Measurements from ENCODE around the gene RBP5. TPM values are rescaled to one million over a fixed set of nuclear protein-coding genes. Genes with fewer than 3 reads are reported as not detected.

RBP5 gene
- total RNA-seq, 1 experiment from 2014 or later = not detected

GRCh38 chr12:7099290-7099996 is 29.2 kb downstream of the RBP5 start:
- TF ChIP-seq EZH2 (IDR thresholded peaks at IDR 0.05; ENCODE audit: low read length, unreplicated experiment) (no peak), CTCF (conservative IDR thresholded peaks at IDR 0.05; ENCODE audit: low read depth, low read length) (no peak), EZH2phosphoT487 (IDR thresholded peaks at IDR 0.05; ENCODE audit: borderline replicate concordance, low read length) (no peak)
- no peaks in the 10 kb centered on the region for H3K4me1 ChIP-seq (ENCODE audit: insufficient read depth, low read length)
- no peak overlapping the region for H3K4me2 ChIP-seq (ENCODE audit: low read length)
- H3K9ac ChIP-seq (ENCODE audit: low read length) = no peak overlapping the region
- BruUV-seq (replicated peaks) = no TSS peak
- ATAC-seq = no peak
- H3K9me3 ChIP-seq (ENCODE audit: low read length) = no peaks in the 10 kb centered on the region
- no peaks in the 10 kb centered on the region for H3K36me3 ChIP-seq (ENCODE audit: low read depth, low read length)
- no peak overlapping the region for H3K27ac ChIP-seq (ENCODE audit: low read length)
- H3K79me2 ChIP-seq (ENCODE audit: low read length) = no peaks in the 10 kb centered on the region
- no peaks in the 10 kb centered on the region for H3K9me2 ChIP-seq (replicated peaks; ENCODE audit: low read length)
- ChIA-PET POLR2A (ENCODE audit: unreplicated experiment) (no interaction called here), CTCF (interaction anchor here (0.6 kb wide), 2 partner anchors 25 to 228 kb away, joined by 4 read pairs; no protein-coding TSS in a partner anchor)
- H3K4me3 ChIP-seq (ENCODE audit: low read length) = no peak overlapping the region
- no peak overlapping the region for H2AFZ ChIP-seq (ENCODE audit: low read length)
- no peaks in the 10 kb centered on the region for H4K20me1 ChIP-seq (ENCODE audit: low read length)
- no peaks in the 10 kb centered on the region for H3F3A ChIP-seq (ENCODE audit: low read length, unreplicated experiment)
- DNase-seq = no peak
- intact Hi-C loops (cut with micrococcal nuclease) = no loop called here
- no peaks in the 10 kb centered on the region for H3K27me3 ChIP-seq (ENCODE audit: low read length)

- Histone ChIP-seq H3K9me2 (replicated peaks; ENCODE audit: low read length) (no peaks in the 10 kb centered on the region), H4K20me1 (ENCODE audit: low read length) (no peaks in the 10 kb centered on the region), H3K36me3 (ENCODE audit: low read depth, low read length) (no peaks in the 10 kb centered on the region), H3K27me3 (ENCODE audit: low read length) (no peaks in the 10 kb centered on the region), H2AFZ (ENCODE audit: low read length) (no peak overlapping the region), H3K9ac (ENCODE audit: low read length) (no peak overlapping the region), H3K4me2 (ENCODE audit: low read length) (no peak overlapping the region), H3F3A (ENCODE audit: low read length, unreplicated experiment) (no peaks in the 10 kb centered on the region), H3K4me3 (ENCODE audit: low read length) (no peak overlapping the region), H3K4me1 (ENCODE audit: insufficient read depth, low read length) (peaks cover 3% of the 10 kb centered on the region; the same call in 1 of the 2 replicates), H3K9me3 (ENCODE audit: low read length) (no peaks in the 10 kb centered on the region), H3K27ac (ENCODE audit: low read length) (no peak overlapping the region), H3K79me2 (ENCODE audit: low read length) (no peaks in the 10 kb centered on the region)
- BruUV-seq (replicated peaks) = no TSS peak
- intact Hi-C loops (cut with micrococcal nuclease) = no loop called here
- no peak for TF ChIP-seq EZH2 (IDR thresholded peaks at IDR 0.05; ENCODE audit: low read length, unreplicated experiment)
- TF ChIP-seq CTCF (conservative IDR thresholded peaks at IDR 0.05; ENCODE audit: low read depth, low read length) = no peak
- no peak for TF ChIP-seq EZH2phosphoT487 (IDR thresholded peaks at IDR 0.05; ENCODE audit: borderline replicate concordance, low read length)
- CTCF ChIA-PET = no interaction called here
- POLR2A ChIA-PET (ENCODE audit: unreplicated experiment) = no interaction called here
- ATAC-seq (no peak), DNase-seq (no peak)
Observed at GRCh38 chr12:7096979-7097378, 31.7 kb downstream of the RBP5 start.
